HG03575 (cell line): Measurements from ENCODE around the gene CLTC.
A peak's percentile ranks its signal among the peaks of the same experiment; 100 is the strongest.

Experiments
- ATAC-seq: cut with Tn5 transposase; IDR thresholded peaks from one replicate; pipeline ENCODE4 v1.9.1; 2021; ENCODE audit not compliant: unreplicated experiment, insufficient number of reproducible peaks, low FRiP score; ENCODE audit errors: extremely low read depth

CLTC gene

GRCh38 chr17:59669944-59670343 lies 50.2 kb downstream of the CLTC start:
- ATAC-seq: no peak

DNA sequence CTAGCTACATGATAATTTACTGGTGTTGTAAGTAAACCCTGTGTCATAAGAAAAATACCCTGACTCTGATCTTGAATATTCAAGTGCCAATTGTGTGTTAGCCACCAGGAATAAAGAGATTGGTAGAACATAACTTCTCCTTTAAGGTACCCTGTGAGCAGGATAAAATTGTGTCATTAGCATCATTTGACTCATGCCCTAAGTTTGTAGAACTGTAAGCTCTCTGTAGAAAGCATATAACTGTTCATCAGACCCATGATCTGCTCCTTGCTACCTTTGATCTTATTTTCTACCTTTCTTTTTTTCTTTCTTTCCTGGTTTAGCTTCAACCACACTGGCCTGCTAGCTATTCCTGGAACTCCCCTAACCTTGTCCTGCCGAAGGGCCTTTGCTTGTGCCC lies 51.7 kb downstream of the CLTC start:
- ATAC-seq: no peak

GRCh38 chr17:59675231-59675630 lies 55.5 kb downstream of the CLTC start:
- ATAC-seq: no peak

- ATAC-seq: no peak
Observed at GRCh38 chr17:59676716-59677115, 57.0 kb downstream of the CLTC start.

DNA sequence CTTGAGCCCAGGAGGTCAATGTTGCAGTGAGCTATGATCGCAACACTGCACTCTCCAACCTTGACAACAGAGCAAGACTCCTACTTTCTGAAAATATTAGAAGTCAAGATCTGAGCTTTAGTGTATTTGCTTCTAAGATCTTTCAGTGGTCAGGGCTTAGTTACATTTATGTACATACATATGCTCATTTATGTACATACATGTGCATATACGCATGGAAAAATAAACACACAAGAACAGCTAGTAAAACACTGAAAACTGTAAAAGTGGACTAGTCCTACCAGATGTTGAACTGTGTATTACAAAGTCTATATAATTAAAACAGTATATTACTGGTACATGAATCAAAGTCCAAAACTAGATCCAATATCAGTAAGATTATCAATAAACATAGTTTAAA lies 59.2 kb downstream of the CLTC start:
- no peak for ATAC-seq

- ATAC-seq: no peak
Observed at GRCh38 chr17:59680314-59680713, 60.6 kb downstream of the CLTC start.

- ATAC-seq: no peak
Observed at GRCh38 chr17:59683283-59683682, 63.6 kb downstream of the CLTC start.

DNA sequence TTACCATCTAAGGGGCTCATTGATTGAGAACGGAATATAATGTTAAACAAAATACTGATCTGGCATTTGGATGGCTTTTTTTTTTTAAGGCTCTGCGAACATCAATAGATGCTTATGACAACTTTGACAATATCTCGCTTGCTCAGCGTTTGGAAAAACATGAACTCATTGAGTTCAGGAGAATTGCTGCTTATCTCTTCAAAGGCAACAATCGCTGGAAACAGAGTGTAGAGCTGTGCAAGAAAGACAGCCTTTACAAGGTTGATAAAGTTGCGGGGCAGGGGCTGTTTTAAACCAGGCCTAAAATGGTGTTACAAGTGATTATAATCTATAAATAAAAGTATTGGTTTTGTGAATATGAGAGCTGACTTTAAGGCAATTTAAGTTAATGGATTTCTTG lies 65.3 kb downstream of the CLTC start:
- ATAC-seq: no peak

DNA sequence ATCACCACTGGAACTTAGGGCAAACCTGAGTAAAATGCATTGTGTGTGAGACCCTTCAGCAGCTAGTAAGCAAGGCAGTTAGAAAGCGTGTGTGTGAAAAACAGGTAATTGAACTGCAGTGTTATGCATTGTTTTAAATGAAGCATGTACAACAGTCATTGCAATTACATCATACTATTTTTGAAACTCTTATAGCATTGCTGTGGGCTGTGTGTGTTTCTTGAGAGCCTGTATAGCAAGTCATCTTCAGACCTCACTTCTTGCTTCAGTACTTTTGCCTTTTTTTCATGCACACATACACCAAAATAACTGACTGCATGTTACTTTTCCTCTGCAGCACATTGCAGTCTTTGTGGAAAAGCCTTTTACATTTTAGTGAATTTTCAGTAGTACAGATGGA lies 68.3 kb downstream of the CLTC start:
- ATAC-seq: no peak

DNA sequence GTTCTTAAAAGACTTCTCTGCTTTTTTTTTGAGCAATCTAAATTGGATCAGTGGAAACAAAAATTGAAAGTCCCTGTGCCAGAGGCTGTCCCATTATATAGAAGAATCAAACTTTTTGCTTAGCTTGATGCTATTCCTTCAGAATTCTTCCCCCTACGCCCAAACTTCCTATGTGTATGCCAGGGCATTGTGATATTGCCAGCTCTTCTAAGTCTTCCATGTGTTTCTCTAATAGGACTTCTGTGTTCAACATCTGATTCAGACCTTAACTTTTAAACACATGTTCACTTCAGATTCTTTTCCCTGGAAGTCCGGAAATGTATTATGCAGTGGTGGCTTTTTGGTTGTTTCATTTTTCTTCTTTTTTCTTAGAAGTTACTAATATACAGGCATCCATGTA lies 68.8 kb downstream of the CLTC start:
- ATAC-seq: no peak

DNA sequence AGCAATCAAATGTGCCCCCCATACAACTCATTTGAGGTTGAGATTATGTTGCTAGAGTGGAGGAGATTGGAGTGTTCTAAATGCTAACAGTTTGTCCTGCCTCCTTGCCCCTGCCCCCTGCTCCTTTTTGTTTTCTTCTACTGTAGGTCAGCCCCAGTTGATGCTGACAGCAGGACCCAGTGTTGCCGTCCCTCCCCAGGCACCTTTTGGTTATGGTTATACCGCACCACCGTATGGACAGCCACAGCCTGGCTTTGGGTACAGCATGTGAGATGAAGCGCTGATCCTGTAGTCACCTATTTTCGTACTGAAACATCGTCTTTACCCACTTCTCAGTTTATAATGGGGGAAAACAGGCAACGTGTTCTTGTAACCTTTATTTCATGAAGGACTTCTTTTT lies 73.9 kb downstream of the CLTC start:
- no peak for ATAC-seq

DNA sequence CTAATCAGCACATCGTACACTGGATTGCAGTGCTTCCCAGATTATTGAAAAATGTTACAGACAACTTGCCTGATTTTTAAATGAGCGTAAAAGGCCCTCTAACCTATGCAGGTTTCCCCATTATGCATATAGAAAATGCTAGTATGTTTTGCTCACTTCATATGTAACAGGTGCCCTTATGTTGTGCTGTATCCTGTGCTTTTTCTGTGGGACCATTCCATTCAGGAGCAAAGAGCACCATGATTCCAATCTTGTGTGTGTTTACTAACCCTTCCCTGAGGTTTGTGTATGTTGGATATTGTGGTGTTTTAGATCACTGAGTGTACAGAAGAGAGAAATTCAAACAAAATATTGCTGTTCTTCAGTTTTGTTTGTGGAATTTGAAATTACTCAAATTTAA lies 74.6 kb downstream of the CLTC start:
- no peak for ATAC-seq

DNA sequence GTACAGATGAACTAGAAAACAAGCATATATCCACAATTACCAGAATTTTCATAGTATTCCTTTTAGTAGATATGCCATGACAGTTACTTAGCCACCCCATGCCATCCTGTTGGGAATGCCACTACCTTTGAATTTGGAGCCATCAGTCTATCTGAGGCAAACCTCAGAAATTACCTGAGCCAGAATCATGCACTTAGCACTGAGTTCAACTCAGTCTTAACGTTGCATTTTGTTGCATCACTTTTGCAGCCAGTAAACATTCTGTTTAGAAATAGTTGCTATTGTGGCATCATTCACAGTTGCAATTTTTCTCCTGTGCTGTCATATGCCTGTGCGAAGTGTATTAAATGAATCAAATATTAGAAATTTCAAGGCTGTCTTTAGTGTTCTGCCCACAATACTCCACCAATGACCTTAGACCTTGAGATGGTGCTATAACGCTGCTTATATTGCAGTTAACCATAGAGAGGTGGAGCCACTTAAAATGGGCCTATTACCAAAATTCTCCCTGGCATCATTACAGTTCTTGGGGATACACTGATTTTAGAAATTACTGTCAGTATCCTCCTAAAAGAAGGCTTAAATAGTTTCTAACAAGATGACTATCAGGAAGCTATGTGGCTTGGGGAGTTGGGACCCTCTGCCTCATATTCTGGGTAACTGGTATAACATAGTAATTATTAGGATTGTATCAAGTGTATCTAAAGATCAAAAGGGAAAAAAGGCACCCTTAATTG lies 76.4 kb downstream of the CLTC start:
- no peak for ATAC-seq

DNA sequence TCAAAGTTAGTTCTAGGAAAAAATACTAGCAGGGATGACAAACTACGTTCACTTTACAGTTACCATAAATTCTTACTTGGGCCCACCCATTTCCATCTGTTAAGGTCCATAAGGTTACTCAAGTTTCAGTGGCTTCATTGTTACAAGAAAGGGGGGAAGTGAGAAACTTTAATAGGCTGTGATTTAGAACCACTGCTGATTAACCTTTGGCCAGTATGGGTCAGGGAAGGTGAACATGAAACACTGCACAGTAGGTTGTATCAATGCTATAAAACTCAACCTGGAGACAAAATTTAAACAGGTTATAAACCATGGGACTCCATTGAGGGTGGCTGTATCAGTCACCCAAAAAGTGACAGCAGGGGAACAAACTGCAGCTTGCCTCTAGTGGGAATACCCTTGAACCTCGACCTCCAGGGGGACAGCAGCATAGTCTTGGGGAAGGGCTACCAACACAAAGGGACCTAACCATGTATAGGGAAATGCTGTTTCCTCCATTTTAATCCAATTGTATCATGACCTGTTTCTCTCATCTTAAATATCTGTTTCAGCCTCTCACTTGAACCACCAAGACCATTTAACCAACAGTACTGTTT lies 77.1 kb downstream of the CLTC start:
- no peak for ATAC-seq

DNA sequence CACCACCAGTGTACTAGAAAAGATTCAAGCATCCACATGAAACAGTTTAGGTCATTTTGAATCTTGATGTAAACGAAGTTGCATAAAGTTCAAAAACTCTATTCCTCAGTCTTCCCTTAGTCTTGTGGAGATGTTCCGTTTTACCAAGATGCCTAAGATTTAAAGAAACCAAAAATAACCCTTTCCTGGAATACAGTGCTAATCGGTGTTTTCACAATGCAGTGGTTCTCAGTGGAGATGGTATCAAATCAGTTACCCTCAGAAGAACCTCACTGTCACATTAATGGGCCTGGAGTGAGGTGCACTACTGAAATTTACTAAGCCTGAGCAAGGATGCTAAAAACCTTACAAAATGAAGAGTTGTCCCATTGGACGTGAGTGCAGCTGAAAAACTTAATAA lies 78.4 kb downstream of the CLTC start:
- no peak for ATAC-seq

DNA sequence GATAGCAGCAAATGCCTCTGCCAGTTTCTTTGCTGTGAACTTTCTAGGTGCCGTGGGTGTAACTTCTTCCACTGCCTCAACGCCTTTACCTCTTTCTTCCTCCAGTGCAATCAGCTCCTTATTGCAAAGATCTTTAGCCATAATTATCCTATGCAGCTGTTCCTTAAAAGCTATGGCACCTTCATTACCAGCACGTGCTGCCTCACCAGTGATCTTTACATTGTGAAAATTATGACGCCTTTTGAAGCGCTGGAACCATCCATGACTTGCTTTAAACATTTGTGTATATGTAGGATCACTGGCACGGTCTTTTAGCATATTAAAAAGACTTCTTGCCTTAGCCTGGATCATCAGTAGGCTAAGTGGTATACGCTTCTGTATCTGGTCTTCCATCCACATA lies 79.5 kb downstream of the CLTC start:
- no peak for ATAC-seq

DNA sequence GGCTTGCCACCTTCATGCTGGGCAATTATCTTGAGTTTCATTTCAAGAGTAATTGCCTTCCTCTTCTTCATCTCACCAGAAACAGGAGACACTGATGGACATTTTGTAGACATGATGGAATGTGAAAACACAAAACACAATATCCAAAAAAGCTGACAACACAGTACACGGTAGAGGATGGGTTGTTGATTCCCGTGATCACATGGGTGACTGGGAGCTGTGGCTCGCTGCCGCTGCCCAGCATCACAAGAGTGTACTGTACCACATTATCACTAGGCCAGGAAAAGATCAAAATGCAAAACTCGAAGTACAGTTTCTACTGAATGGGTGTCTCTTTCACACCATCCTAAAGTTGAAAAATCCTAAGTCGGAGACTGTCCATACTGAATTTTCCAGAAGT lies 80.1 kb downstream of the CLTC start:
- ATAC-seq: no peak

DNA sequence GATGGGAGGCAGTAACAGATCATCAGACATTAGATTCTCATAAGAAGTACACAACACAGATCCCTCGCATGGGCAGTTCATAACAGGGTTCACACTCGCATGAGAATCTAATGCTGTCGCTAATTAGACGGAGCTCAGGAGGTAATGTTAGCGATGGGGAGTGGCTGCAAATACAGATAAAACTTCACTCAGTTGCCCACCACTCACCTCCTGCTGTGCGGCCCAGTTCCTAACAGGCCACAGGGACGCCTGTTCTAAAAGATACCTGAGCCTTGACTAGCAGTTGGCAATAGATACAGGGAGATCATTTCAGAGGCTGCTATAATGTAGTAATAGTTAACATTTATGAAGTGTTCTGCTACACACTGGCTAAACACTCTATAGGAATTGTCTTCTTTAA lies 82.6 kb downstream of the CLTC start:
- no peak for ATAC-seq

GRCh38 chr17:59707149-59707970 lies 87.7 kb downstream of the CLTC start, which contains the start of the genes PTRH2 and VMP1:
PTRH2 (minus strand) TSS chr17:59707430; CDS start chr17:59697978, 9,452 bp downstream.
VMP1 (plus strand) TSS chr17:59707654; CDS start chr17:59731447, 23,793 bp downstream.
- peak; percentile 79 for ATAC-seq

DNA sequence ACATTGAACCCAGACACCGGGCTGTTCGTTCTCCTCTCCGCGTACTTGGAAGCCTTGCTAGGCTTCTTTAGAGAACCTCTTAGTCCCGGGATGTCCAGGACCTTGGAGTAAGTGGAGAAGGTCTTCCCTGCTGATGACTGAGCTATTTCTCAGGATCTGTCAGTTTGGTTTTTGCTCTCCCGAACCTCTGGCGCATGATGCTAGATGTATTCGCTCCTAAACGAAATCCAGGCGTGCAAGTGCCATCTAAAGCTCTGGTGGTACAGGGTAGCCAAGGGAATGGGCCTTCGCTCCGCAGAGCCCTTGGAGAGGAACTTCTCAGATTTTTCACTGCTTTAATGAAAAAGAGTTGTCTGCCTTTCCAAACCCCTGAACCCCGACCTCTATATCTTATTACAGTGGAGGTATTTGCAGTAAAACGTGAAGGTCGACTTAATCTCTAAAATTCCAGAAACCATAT lies 88.3 kb downstream of the CLTC start:
- no peak for ATAC-seq
